Measurements from ENCODE around the gene PDE8B.

- TF ChIP-seq CTCF (IDR thresholded peaks at IDR 0.05): no peak
- TF ChIP-seq EP300 (IDR thresholded peaks at IDR 0.05): no peak
- no peak for TF ChIP-seq POLR2A (IDR thresholded peaks at IDR 0.05)
Observed at GRCh38 chr5:77316871-77317661, 106.6 kb downstream of the PDE8B start.

Data from suprapubic skin (tissue), 3 donors.